Measurements from ENCODE around the gene WDR7.

- no peak for TF ChIP-seq CTCF (conservative IDR thresholded peaks at IDR 0.05 in 1 of 2, IDR thresholded peaks at IDR 0.05 in 1 of 2; ENCODE audit: extremely low read depth in 1 of 2, insufficient read depth in 1 of 2, low read depth in 1 of 2, low read length in 2 of 2)
- no peak for TF ChIP-seq EZH2 (IDR thresholded peaks at IDR 0.05; ENCODE audit: borderline replicate concordance, low read length)
Observed at GRCh38 chr18:56962322-56962721, 311.2 kb downstream of the WDR7 start.

Measured in mammary epithelial cell (primary cell).